ENCODE results near the gene JARID2.

JARID2 gene

DNA sequence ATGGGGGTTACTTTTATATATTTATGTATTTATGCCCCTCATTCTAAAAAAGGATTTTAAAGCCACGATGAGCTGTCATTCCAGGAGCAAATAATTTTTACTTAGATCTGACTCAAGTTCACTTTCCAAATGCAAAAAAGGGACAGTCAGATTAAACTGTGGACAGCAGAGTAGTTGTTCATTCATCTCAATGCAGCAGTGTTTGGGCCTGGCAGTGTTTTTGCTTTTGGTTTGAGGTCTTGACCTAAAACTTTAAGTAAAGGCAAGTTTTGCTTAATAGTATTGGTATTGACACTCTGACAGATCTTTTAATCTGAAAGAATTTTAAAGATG lies 13.9 kb downstream of the JARID2 start:
- Histone ChIP-seq H3K9me3 (ENCODE audit: severe bottlenecking) (no peaks in the 10 kb centered on the region), H3K27me3 (ENCODE audit: insufficient read depth, low read depth, severe bottlenecking) (no peaks in the 10 kb centered on the region), H3K4me3 (ENCODE audit: low read depth, low read length) (no peak overlapping the region), H3K27ac (no peak overlapping the region), H3K36me3 (no peaks in the 10 kb centered on the region)
- TF ChIP-seq CTCF (IDR thresholded peaks at IDR 0.05; ENCODE audit: low read depth, low read length) = no peak
- DNase-seq = no peak

DNA sequence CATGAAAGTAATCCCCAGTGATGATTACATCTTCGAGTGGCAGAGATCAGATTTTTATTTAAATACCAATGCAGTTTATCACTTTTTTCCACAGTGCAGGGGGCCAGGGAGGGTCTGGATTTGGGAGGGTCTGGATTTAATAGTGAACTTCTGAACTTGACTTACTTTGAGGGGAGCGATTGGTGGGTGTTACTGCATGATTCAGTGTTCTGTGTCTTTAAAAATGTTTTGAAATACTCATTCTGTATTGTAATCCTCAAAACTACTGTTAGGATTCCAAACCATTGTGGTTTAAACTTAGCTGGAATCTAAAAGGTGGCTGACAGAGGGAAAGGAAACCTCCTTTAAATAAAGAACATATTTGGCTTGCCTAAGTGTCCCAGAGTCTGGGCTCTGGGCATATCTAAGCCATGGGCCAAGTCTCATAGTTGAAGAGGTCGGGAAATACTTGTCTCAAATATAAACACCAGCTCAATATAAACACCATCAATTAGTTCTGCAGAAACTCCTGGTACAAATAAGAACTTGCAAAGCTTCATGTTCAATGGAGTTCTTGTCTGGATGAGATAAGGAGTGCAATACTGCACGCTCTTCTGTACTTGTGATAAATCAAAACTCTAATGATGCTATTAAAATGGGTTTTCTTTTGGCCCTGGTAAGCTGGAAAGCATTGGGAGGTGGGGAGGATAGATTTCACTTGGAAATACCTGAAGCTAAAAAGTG lies 14.4 kb downstream of the JARID2 start:
- Histone ChIP-seq H3K9me3 (ENCODE audit: severe bottlenecking) (no peaks in the 10 kb centered on the region), H3K27ac (no peak overlapping the region), H3K4me3 (ENCODE audit: low read depth, low read length) (no peak overlapping the region), H3K27me3 (ENCODE audit: insufficient read depth, low read depth, severe bottlenecking) (no peaks in the 10 kb centered on the region), H3K36me3 (no peaks in the 10 kb centered on the region)
- DNase-seq = no peak
- TF ChIP-seq CTCF (IDR thresholded peaks at IDR 0.05; ENCODE audit: low read depth, low read length) = no peak

DNA sequence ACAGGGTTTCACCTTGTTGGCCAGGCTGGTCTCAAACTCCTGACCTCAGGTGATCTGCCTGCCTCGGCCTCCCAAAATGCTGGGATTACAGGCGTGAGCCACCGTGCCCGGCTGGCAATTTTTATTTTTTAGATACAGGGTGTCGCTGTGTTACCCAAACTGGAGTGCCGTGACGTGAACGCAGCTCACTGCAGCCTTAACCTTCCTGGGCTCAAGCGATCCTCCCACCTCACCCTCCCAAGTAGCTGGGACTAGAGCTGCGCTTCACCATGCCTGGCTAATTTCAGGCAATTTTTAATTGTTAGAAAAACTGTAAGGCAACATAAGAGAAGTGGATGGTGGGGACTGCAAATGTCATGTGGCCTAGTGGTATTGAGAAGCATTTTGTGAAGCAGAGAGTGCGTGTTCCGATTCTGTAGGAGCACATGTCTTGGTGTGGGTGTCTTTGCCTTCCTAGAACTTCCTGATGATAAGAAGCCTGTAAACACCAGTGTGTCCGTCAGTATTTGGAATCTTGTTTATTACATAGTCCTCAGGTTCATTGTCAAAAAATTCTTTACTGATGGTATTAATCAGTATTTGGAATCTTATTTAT lies 18.0 kb downstream of the JARID2 start:
- H3K4me3 ChIP-seq (ENCODE audit: low read depth, low read length) = no peak overlapping the region
- no peaks in the 10 kb centered on the region for H3K9me3 ChIP-seq (ENCODE audit: severe bottlenecking)
- H3K27me3 ChIP-seq (ENCODE audit: insufficient read depth, low read depth, severe bottlenecking) = no peaks in the 10 kb centered on the region
- no peak overlapping the region for H3K27ac ChIP-seq
- no peak for TF ChIP-seq CTCF (IDR thresholded peaks at IDR 0.05; ENCODE audit: low read depth, low read length)
- H3K36me3 ChIP-seq = no peaks in the 10 kb centered on the region; the same call in 1 of the 2 replicates
- no peak for DNase-seq

GRCh38 chr6:15264412-15264811 lies 18.5 kb downstream of the JARID2 start:
- no peak overlapping the region for H3K27ac ChIP-seq
- no peaks in the 10 kb centered on the region for H3K27me3 ChIP-seq (ENCODE audit: insufficient read depth, low read depth, severe bottlenecking)
- TF ChIP-seq CTCF (IDR thresholded peaks at IDR 0.05; ENCODE audit: low read depth, low read length) = no peak
- H3K36me3 ChIP-seq = no peaks in the 10 kb centered on the region; the same call in 1 of the 2 replicates
- DNase-seq = no peak
- H3K4me3 ChIP-seq (ENCODE audit: low read depth, low read length) = no peak overlapping the region
- no peaks in the 10 kb centered on the region for H3K9me3 ChIP-seq (ENCODE audit: severe bottlenecking)

DNA sequence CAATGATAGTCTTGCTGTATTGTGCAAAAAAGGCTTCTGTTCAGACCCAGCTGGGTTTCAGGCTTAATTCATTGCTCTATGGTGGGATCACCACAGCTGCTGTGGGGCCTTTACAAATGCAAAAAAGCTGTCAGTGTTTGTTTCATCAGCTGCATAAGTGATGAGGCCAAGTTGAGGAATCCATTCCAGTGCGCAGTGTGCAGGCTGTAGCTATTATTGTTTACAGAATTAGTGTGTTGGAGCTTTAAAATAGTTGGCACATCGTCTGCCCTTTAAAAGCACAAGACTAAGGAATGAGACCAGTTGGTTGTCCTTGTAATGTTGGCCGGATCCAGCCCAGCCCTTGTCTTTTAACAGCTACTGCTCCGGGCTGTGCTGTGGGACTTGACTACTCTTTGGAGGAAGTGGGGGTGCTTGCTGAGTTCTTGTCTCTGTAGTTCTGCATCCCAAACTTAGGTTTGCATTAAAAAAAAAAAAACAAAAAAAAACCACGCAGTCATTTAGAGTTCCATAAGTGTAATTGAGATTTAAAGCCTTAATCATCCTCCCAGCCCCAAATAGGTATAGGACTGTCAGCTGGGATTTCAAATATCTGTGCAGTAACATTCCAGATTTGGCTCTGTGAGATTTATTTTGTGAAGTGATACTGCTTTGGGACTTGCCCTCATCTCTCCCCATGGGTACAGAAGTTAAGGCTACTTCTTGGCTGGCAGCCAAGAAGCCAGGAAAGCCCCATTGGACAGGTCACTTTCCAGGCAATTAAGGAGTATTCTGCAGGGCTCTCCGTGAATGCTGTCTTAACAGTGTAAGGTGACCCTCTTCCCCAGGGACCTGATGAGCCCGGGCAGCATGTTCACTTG lies 19.3 kb downstream of the JARID2 start:
- Histone ChIP-seq H3K27me3 (ENCODE audit: insufficient read depth, low read depth, severe bottlenecking) (no peaks in the 10 kb centered on the region), H3K9me3 (ENCODE audit: severe bottlenecking) (no peaks in the 10 kb centered on the region), H3K27ac (no peak overlapping the region), H3K4me3 (ENCODE audit: low read depth, low read length) (no peak overlapping the region), H3K36me3 (no peaks in the 10 kb centered on the region; the same call in 1 of the 2 replicates)
- TF ChIP-seq CTCF (IDR thresholded peaks at IDR 0.05; ENCODE audit: low read depth, low read length) = no peak
- no peak for DNase-seq
